ENCODE data around the gene SPDYC.

DNA sequence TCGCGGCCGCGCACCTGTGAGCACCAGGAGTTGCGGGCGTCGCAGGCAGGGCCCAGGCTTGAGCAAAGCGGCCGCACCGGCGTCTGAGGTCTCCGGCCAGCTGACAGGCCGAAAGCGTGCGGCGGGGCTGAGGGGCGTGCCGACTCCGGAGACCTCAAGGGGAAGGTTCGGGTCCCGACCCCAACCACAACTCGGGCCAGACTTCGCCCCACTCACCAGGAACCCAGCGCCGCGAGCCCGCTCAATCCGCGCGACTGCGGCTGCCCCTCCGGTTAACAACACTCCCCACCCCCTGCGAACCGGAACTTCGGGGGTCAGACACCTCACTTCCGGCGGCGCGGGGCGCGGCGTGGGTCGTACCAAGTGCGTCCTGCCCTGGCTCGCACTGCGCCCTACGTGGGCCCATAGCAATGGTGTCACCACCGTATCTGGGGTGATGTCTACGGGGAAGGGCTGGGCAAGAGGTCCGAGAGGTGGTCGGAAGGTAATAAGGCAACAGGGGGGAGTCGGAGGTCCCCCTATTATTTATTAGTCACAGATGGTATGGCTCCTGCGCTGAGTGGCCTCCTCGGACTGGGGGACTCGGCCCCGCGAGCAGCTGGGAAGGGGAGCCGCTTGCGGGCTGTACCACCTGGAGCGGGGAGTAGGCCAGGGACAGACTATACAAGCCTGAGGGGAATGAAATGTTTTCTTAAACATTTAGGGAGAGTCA, 35.6 kb upstream of the SPDYC start, which contains the start of gene SYVN1:
- TF ChIP-seq MAFG (CRISPR knock-in tag; IDR thresholded peaks at IDR 0.05) (no peak), JDP2 (CRISPR knock-in tag; IDR thresholded peaks at IDR 0.05; ENCODE audit: borderline replicate concordance) (no peak; the same call in 1 of the 2 replicates), JUN (CRISPR knock-in tag; IDR thresholded peaks at IDR 0.05) (no peak), ZBTB8A (CRISPR knock-in tag; IDR thresholded peaks at IDR 0.05; ENCODE audit: borderline replicate concordance, low read depth) (no peak), CTCF (CRISPR knock-in tag; IDR thresholded peaks at IDR 0.05) (peak; percentile 24), SYNCRIP (IDR thresholded peaks at IDR 0.05; ENCODE audit: insufficient read depth, low read depth, low read length) (no peak)
- TF ChIP-seq, protein P1, sequence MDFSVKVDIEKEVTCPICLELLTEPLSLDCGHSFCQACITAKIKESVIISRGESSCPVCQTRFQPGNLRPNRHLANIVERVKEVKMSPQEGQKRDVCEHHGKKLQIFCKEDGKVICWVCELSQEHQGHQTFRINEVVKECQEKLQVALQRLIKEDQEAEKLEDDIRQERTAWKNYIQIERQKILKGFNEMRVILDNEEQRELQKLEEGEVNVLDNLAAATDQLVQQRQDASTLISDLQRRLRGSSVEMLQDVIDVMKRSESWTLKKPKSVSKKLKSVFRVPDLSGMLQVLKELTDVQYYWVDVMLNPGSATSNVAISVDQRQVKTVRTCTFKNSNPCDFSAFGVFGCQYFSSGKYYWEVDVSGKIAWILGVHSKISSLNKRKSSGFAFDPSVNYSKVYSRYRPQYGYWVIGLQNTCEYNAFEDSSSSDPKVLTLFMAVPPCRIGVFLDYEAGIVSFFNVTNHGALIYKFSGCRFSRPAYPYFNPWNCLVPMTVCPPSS (IDR thresholded peaks at IDR 0.05), result no peak
- TF ChIP-seq, protein P2, sequence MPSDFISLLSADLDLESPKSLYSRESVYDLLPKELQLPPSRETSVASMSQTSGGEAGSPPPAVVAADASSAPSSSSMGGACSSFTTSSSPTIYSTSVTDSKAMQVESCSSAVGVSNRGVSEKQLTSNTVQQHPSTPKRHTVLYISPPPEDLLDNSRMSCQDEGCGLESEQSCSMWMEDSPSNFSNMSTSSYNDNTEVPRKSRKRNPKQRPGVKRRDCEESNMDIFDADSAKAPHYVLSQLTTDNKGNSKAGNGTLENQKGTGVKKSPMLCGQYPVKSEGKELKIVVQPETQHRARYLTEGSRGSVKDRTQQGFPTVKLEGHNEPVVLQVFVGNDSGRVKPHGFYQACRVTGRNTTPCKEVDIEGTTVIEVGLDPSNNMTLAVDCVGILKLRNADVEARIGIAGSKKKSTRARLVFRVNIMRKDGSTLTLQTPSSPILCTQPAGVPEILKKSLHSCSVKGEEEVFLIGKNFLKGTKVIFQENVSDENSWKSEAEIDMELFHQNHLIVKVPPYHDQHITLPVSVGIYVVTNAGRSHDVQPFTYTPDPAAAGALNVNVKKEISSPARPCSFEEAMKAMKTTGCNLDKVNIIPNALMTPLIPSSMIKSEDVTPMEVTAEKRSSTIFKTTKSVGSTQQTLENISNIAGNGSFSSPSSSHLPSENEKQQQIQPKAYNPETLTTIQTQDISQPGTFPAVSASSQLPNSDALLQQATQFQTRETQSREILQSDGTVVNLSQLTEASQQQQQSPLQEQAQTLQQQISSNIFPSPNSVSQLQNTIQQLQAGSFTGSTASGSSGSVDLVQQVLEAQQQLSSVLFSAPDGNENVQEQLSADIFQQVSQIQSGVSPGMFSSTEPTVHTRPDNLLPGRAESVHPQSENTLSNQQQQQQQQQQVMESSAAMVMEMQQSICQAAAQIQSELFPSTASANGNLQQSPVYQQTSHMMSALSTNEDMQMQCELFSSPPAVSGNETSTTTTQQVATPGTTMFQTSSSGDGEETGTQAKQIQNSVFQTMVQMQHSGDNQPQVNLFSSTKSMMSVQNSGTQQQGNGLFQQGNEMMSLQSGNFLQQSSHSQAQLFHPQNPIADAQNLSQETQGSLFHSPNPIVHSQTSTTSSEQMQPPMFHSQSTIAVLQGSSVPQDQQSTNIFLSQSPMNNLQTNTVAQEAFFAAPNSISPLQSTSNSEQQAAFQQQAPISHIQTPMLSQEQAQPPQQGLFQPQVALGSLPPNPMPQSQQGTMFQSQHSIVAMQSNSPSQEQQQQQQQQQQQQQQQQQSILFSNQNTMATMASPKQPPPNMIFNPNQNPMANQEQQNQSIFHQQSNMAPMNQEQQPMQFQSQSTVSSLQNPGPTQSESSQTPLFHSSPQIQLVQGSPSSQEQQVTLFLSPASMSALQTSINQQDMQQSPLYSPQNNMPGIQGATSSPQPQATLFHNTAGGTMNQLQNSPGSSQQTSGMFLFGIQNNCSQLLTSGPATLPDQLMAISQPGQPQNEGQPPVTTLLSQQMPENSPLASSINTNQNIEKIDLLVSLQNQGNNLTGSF (CRISPR knock-in tag; IDR thresholded peaks at IDR 0.05), result peak; percentile 55
- TF ChIP-seq, protein P3, sequence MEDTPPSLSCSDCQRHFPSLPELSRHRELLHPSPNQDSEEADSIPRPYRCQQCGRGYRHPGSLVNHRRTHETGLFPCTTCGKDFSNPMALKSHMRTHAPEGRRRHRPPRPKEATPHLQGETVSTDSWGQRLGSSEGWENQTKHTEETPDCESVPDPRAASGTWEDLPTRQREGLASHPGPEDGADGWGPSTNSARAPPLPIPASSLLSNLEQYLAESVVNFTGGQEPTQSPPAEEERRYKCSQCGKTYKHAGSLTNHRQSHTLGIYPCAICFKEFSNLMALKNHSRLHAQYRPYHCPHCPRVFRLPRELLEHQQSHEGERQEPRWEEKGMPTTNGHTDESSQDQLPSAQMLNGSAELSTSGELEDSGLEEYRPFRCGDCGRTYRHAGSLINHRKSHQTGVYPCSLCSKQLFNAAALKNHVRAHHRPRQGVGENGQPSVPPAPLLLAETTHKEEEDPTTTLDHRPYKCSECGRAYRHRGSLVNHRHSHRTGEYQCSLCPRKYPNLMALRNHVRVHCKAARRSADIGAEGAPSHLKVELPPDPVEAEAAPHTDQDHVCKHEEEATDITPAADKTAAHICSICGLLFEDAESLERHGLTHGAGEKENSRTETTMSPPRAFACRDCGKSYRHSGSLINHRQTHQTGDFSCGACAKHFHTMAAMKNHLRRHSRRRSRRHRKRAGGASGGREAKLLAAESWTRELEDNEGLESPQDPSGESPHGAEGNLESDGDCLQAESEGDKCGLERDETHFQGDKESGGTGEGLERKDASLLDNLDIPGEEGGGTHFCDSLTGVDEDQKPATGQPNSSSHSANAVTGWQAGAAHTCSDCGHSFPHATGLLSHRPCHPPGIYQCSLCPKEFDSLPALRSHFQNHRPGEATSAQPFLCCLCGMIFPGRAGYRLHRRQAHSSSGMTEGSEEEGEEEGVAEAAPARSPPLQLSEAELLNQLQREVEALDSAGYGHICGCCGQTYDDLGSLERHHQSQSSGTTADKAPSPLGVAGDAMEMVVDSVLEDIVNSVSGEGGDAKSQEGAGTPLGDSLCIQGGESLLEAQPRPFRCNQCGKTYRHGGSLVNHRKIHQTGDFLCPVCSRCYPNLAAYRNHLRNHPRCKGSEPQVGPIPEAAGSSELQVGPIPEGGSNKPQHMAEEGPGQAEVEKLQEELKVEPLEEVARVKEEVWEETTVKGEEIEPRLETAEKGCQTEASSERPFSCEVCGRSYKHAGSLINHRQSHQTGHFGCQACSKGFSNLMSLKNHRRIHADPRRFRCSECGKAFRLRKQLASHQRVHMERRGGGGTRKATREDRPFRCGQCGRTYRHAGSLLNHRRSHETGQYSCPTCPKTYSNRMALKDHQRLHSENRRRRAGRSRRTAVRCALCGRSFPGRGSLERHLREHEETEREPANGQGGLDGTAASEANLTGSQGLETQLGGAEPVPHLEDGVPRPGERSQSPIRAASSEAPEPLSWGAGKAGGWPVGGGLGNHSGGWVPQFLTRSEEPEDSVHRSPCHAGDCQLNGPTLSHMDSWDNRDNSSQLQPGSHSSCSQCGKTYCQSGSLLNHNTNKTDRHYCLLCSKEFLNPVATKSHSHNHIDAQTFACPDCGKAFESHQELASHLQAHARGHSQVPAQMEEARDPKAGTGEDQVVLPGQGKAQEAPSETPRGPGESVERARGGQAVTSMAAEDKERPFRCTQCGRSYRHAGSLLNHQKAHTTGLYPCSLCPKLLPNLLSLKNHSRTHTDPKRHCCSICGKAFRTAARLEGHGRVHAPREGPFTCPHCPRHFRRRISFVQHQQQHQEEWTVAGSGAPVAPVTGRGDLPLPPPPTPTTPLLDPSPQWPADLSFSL (CRISPR knock-in tag; IDR thresholded peaks at IDR 0.05), result no peak

Measured in HepG2 (cell line).